Spleen (tissue), 11 donors: ENCODE results near the gene NXN. TPM values are rescaled to one million over a fixed set of nuclear protein-coding genes. Genes with fewer than 3 reads are reported as not detected.
A peak's percentile ranks its signal among the peaks of the same experiment; 100 is the strongest.

Experiments
- DNase-seq: peaks from one replicate; pipeline ENCODE4 v3.0.0-alpha.2; 2020
- H3K27ac ChIP-seq, 8 donors: fragments of 200-600 bp; sonication (generic) in 7 of 8; 1 replicate in 4 of 8; 2 replicates in 4 of 8; pipeline versions ENCODE4 v1.5.0 to v1.8.0; 2016 to 2021; ENCODE audit warnings: inconsistent platforms in 4 of 8, mild to moderate bottlenecking in 4 of 8, moderate library complexity in 1 of 8
- H3K27me3 ChIP-seq, 7 donors: fragments of 200-600 bp; sonication (generic) in 6 of 7; replicated peaks in 1 of 7; 1 replicate in 4 of 7; 2 replicates in 3 of 7; pipeline versions ENCODE4 v1.5.0 to v1.8.0; 2016 to 2021; ENCODE audit warnings: inconsistent platforms in 3 of 7, mild to moderate bottlenecking in 1 of 7
- H3K36me3 ChIP-seq, 6 donors: fragments of 200-600 bp; sonication (generic) in 5 of 6; 1 replicate in 4 of 6; 2 replicates in 2 of 6; pipeline versions ENCODE4 v1.5.0 to v1.8.0; 2016 to 2021; ENCODE audit warnings: inconsistent platforms in 2 of 6
- H3K4me1 ChIP-seq, 6 donors: fragments of 200-600 bp; sonication (generic) in 5 of 6; 1 replicate in 3 of 6; 2 replicates in 3 of 6; pipeline versions ENCODE4 v1.5.0 to v1.8.0; 2016 to 2021; ENCODE audit warnings: inconsistent platforms in 3 of 6
- H3K4me3 ChIP-seq, 8 donors: fragments of 200-600 bp; sonication (generic) in 7 of 8; 1 replicate in 4 of 8; 2 replicates in 4 of 8; pipeline versions ENCODE4 v1.5.0 to v1.8.0; 2016 to 2021; ENCODE audit warnings: inconsistent platforms in 4 of 8, mild to moderate bottlenecking in 4 of 8, moderate library complexity in 2 of 8
- H3K9me3 ChIP-seq, 8 donors: fragments of 200-600 bp; sonication (generic) in 7 of 8; 1 replicate in 4 of 8; 2 replicates in 4 of 8; pipeline versions ENCODE4 v1.5.0 to v1.8.0; 2016 to 2021; ENCODE audit warnings: inconsistent platforms in 4 of 8
- CTCF ChIP-seq, 11 experiments: fragments of 200-600 bp in 7 of 11; fragments of 450-650 bp in 4 of 11; sonication (generic) in 4 of 11; IDR thresholded peaks in 8 of 11; conservative IDR thresholded peaks in 3 of 11; 1 replicate in 7 of 11; 2 replicates in 4 of 11; pipeline versions ENCODE4 v1.4.0 to v1.8.0; 2016 to 2021; ENCODE audit warnings: antibody characterized with exemption in 11 of 11, inconsistent platforms in 4 of 11, mild to moderate bottlenecking in 1 of 11
- POLR2A ChIP-seq, 3 donors: fragments of 450-650 bp; IDR thresholded peaks; one replicate each; pipeline ENCODE4 v1.5.1; 2017; ENCODE audit warnings: antibody characterized with exemption in 3 of 3, mild to moderate bottlenecking in 1 of 3
- POLR2AphosphoS5 ChIP-seq, 3 donors: sonication (generic); formaldehyde crosslinking; IDR thresholded peaks; one replicate each; pipeline ENCODE4 v1.5.1; 2017; ENCODE audit warnings: antibody characterized with exemption in 3 of 3
- WGBS, 5 donors: extraction: QIAGEN DNeasy Blood & Tissue Kit in 3 of 5; methylation state at CpG; one replicate each; pipeline versions ENCODE4 v1.1.5 to v1.1.7; 2013 to 2018; 5-methylcytosine and 5-hydroxymethylcytosine counted together
- intact Hi-C: fragments of 100-400 bp; cut with DNase I; formaldehyde crosslinking; loops from one replicate; pipeline ENCODE4 v1.15.0; 2023; ENCODE audit warnings: low total_unique reads
- polyA plus RNA-seq, 3 donors: library from polyadenylated mRNA; stranded (reverse); fragments of 200-250 nt; gene quantifications; one replicate each; pipeline ENCODE4 v1.2.1, GENCODE V29; 2013
- total RNA-seq, 7 donors: library from RNA; depleted of rRNA in 3 of 7; stranded (reverse); fragments of >200 nt in 3 of 7; fragmentation: NEBNext Ultra II Directional in 4 of 7; extraction: Animal tissue kit (Norgen Biotek cat#: 25700) in 4 of 7; gene quantifications; one replicate each; pipeline versions ENCODE4 v1.1.0 to v1.2.1, GENCODE V29; 2016 to 2021
- donor health status: healthy with polysubstance abuse.
- donor health status: DM: no; HTN: no; CAD: no; lungs with moderate emphysema.
- donor health status: DM: no; HTN: no; CAD: no.
- donor health status: Bipolar disorder and iron deficiency.
- donor health status: healthy.
- donor health status: DM: no; HTN: no; CAD: no.
- donor health status: DM: yes; HTN: yes; CAD: no.

NXN gene
- total and polyA plus RNA-seq, 10 donors: 3.9 to 21.4 (median 10.3) TPM

- 32 to 44% (median 35%) methylated on average over 23 of the region's 23 CpGs for WGBS, 5 donors
- no peaks in the 10 kb centered on the region for H3K9me3 ChIP-seq
- H3K4me1 ChIP-seq: peaks cover 12 to 82% (median 58%) of the 10 kb centered on the region in 6 donors
- DNase-seq: peak; percentile 78
- intact Hi-C loops: loop anchor here (10.0 kb wide), 1 partner anchor 49 kb away; no protein-coding TSS in a partner anchor
- H3K36me3 ChIP-seq: peaks cover 0 to 98% (median 85%) of the 10 kb centered on the region in 6 donors
- no peaks in the 10 kb centered on the region for H3K27me3 ChIP-seq
- TF ChIP-seq POLR2A (IDR thresholded peaks at IDR 0.05) (no peak), POLR2AphosphoS5 (IDR thresholded peaks at IDR 0.05) (peak; percentile 57 to 64 (median 58)), CTCF (IDR thresholded peaks at IDR 0.05 in 8 of 11, conservative IDR thresholded peaks at IDR 0.05 in 3 of 11) (no peak)
- peak overlapping the region; percentile 42 to 87 (median 76) for H3K27ac ChIP-seq
- peak overlapping the region in 3 of 8 donors; percentile 2 to 48 (median 18) for H3K4me3 ChIP-seq
Measured at GRCh38 chr17:1005361-1005946, 25.9 kb upstream of the NXN start.

- 57 to 79% (median 72%) methylated on average over 10 to 13 of the region's 13 CpGs for WGBS, 5 donors
- no peaks in the 10 kb centered on the region for H3K9me3 ChIP-seq
- peaks cover 11 to 81% (median 61%) of the 10 kb centered on the region in 6 donors for H3K4me1 ChIP-seq
- intact Hi-C loops: loop anchor here (10.0 kb wide), 1 partner anchor 50 kb away; no protein-coding TSS in a partner anchor
- DNase-seq: peak; percentile 69
- H3K27me3 ChIP-seq: no peaks in the 10 kb centered on the region
- no peak overlapping the region for H3K4me3 ChIP-seq
- no peak for TF ChIP-seq POLR2A (IDR thresholded peaks at IDR 0.05)
- TF ChIP-seq CTCF (IDR thresholded peaks at IDR 0.05 in 8 of 11, conservative IDR thresholded peaks at IDR 0.05 in 3 of 11): no peak
- no peak for TF ChIP-seq POLR2AphosphoS5 (IDR thresholded peaks at IDR 0.05)
- H3K36me3 ChIP-seq: peaks cover 0 to 98% (median 84%) of the 10 kb centered on the region in 6 donors
- peak overlapping the region in 7 of 8 donors; percentile 23 to 87 (median 78) for H3K27ac ChIP-seq
Measured at GRCh38 chr17:1004769-1005295, 25.3 kb upstream of the NXN start.

DNA sequence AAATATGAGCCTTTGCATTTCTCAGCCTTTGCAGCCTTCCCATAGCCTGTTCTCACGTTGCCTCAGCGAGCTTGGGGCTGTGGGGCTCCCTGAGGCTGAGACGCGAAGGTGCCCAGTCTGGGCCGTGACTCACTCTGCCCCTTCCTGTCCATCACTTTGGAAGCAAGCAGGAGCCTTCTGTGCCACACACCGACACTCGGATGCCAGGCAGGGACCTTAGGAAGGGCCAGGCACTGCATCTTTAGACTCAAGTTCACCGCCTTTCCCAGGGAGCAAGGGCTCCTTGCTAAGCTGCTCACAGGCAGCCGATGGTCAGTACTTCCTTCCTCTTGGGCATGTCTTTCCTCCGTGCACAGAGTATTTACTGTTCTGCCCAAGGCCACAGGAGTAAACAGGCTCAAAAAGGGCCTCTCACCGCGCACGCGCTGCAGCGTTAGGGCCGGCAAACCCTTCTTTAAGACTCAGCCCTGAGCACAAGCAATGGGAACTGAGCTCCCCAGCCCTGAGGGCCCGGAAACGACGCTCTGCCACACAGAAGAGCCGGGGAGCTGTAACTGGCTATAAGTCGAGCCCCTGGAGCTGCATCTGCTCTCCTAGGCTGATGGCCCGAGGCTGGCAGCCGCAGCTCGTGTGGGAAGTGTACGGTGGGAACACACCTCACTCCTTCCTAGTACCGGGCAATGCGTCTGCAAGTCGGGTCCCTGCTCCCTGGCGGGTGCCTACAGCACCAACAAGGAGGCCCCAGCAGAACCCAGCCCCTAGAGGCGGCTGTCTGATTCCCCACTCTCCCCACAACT lies 24.6 kb upstream of the NXN start:
- TF ChIP-seq CTCF (IDR thresholded peaks at IDR 0.05 in 8 of 11, conservative IDR thresholded peaks at IDR 0.05 in 3 of 11) (no peak), POLR2AphosphoS5 (IDR thresholded peaks at IDR 0.05) (peak; percentile 53 to 70 (median 58))
- peaks cover 0 to 98% (median 83%) of the 10 kb centered on the region in 6 donors for H3K36me3 ChIP-seq
- H3K9me3 ChIP-seq: no peaks in the 10 kb centered on the region
- peaks cover 11 to 85% (median 65%) of the 10 kb centered on the region in 6 donors for H3K4me1 ChIP-seq
- H3K27ac ChIP-seq: peak overlapping the region; percentile 15 to 87 (median 76)
- H3K4me3 ChIP-seq: peak overlapping the region in 1 of 8 donors; percentile 19
- peak; percentile 72 for DNase-seq
- intact Hi-C loops: loop anchor here (10.0 kb wide), 1 partner anchor 51 kb away; no protein-coding TSS in a partner anchor
- H3K27me3 ChIP-seq: no peaks in the 10 kb centered on the region
- WGBS, 5 donors: 69 to 75% (median 71%) methylated on average over 18 to 30 of the region's 30 CpGs
